WTC11 (cell line): ENCODE results near the gene FHOD1. TPM values are rescaled to one million over a fixed set of nuclear protein-coding genes. Genes with fewer than 3 reads are reported as not detected.
A peak's percentile ranks its signal among the peaks of the same experiment; 100 is the strongest.

Experiments
- ATAC-seq: fragments of 200-7000 bp; cut with Tn5 transposase; 2 replicates; pipeline ENCODE4 v1.10.0; 2021; ENCODE audit warnings: mild to moderate bottlenecking, moderate library complexity
- CTCF ChIA-PET: fragments of 300-600 bp; sonication (Branson Sonifier 250); formaldehyde crosslinking; loops from one replicate; lab custom pipeline; 2021; ENCODE audit warnings: antibody characterized with exemption; lab: Charles Lee
- POLR2A ChIA-PET: fragments of 350-600 bp; sonication (Branson Sonifier 250); formaldehyde crosslinking; loops from one replicate; lab custom pipeline; 2021; ENCODE audit warnings: antibody characterized with exemption; lab: Charles Lee
- DNase-seq: peaks from one replicate; pipeline ENCODE4 v3.0.0; 2021; ENCODE audit warnings: low spot score
- H3K27ac Mint-ChIP-seq: 2 replicates; pipeline ENCODE4 v1.8.0; 2021; ENCODE audit warnings: mixed read lengths
- H3K27me3 Mint-ChIP-seq: 2 replicates; pipeline ENCODE4 v1.8.0; 2021; ENCODE audit warnings: low read depth, mild to moderate bottlenecking, moderate library complexity, mixed read lengths
- H3K36me3 Mint-ChIP-seq: 2 replicates; pipeline ENCODE4 v1.8.0; 2021; ENCODE audit warnings: mixed read lengths
- H3K4me1 Mint-ChIP-seq: 2 replicates; pipeline ENCODE4 v1.8.0; 2022; ENCODE audit warnings: mixed read lengths
- H3K4me3 Mint-ChIP-seq: 2 replicates; pipeline ENCODE4 v1.8.0; 2021; ENCODE audit warnings: mild to moderate bottlenecking, moderate library complexity, mixed read lengths
- H3K9me3 Mint-ChIP-seq: 2 replicates; pipeline ENCODE4 v1.8.0; 2021; ENCODE audit warnings: mixed read lengths
- E2F4 ChIP-seq: sonication (generic); formaldehyde crosslinking; IDR thresholded peaks from 2 replicates; pipeline ENCODE4 v1.8.1; 2022; ENCODE audit warnings: low read depth, mild to moderate bottlenecking, moderate library complexity, missing genetic modification reagents, borderline replicate concordance
- E2F5 ChIP-seq: sonication (generic); formaldehyde crosslinking; IDR thresholded peaks from 2 replicates; pipeline ENCODE4 v1.8.1; 2022; ENCODE audit warnings: mild to moderate bottlenecking, moderate library complexity, missing genetic modification reagents
- FOXK1 ChIP-seq: sonication (generic); formaldehyde crosslinking; IDR thresholded peaks from 2 replicates; pipeline ENCODE4 v1.8.0; 2022; ENCODE audit warnings: mild to moderate bottlenecking, moderate library complexity, missing genetic modification reagents
- MAX ChIP-seq: sonication (generic); formaldehyde crosslinking; IDR thresholded peaks from 2 replicates; pipeline ENCODE4 v1.8.0; 2022; ENCODE audit warnings: mild to moderate bottlenecking, missing genetic modification reagents
- MXD4 ChIP-seq: fragments of 250-450 bp; sonication (Bioruptor Pico); IDR thresholded peaks from 2 replicates; pipeline ENCODE4 v1.8.0; 2021; ENCODE audit warnings: mild to moderate bottlenecking, moderate library complexity, borderline replicate concordance
- NR3C1 ChIP-seq: sonication (generic); formaldehyde crosslinking; conservative IDR thresholded peaks from 2 replicates; pipeline ENCODE4 v1.8.1; 2023; ENCODE audit warnings: low read depth, mild to moderate bottlenecking, missing genetic modification reagents
- OVOL2 ChIP-seq: fragments of 250-450 bp; sonication (Bioruptor Pico); IDR thresholded peaks from 2 replicates; pipeline ENCODE4 v1.9.0; 2021; ENCODE audit warnings: mild to moderate bottlenecking, borderline replicate concordance
- RELA ChIP-seq: sonication (generic); formaldehyde crosslinking; IDR thresholded peaks from 2 replicates; pipeline ENCODE4 v1.8.1; 2022; ENCODE audit warnings: missing genetic modification reagents, mild to moderate bottlenecking, borderline replicate concordance
- SP1 ChIP-seq: sonication (generic); formaldehyde crosslinking; conservative IDR thresholded peaks from 2 replicates; pipeline ENCODE4 v1.8.1; 2022; ENCODE audit warnings: missing genetic modification reagents
- STAT6 ChIP-seq: sonication (generic); formaldehyde crosslinking; conservative IDR thresholded peaks from 2 replicates; pipeline ENCODE4 v1.8.1; 2023; ENCODE audit warnings: mild to moderate bottlenecking, low read depth, missing genetic modification reagents, moderate library complexity
- TEAD1 ChIP-seq: sonication (generic); formaldehyde crosslinking; IDR thresholded peaks from 2 replicates; pipeline ENCODE4 v1.8.0; 2022; ENCODE audit warnings: mild to moderate bottlenecking, missing genetic modification reagents
- TEAD4 ChIP-seq: sonication (generic); formaldehyde crosslinking; IDR thresholded peaks from 2 replicates; pipeline ENCODE4 v1.8.0; 2022; ENCODE audit warnings: mild to moderate bottlenecking, missing genetic modification reagents
- ZBTB43 ChIP-seq: sonication (generic); formaldehyde crosslinking; IDR thresholded peaks from 2 replicates; pipeline ENCODE4 v1.8.1; 2023; ENCODE audit warnings: mild to moderate bottlenecking, missing genetic modification reagents
- ZNF138 ChIP-seq: sonication (generic); formaldehyde crosslinking; conservative IDR thresholded peaks from 2 replicates; pipeline ENCODE4 v1.8.1; 2022; ENCODE audit warnings: mild to moderate bottlenecking, moderate library complexity, missing genetic modification reagents
- ZNF281 ChIP-seq: sonication (generic); formaldehyde crosslinking; IDR thresholded peaks from 2 replicates; pipeline ENCODE4 v1.8.0; 2023; ENCODE audit warnings: mild to moderate bottlenecking, missing genetic modification reagents
- total RNA-seq: library from RNA; stranded (reverse); gene quantifications from 3 replicates; pipeline ENCODE4 v1.2.3, GENCODE V29; 2021

Gene FHOD1
- total RNA-seq, 1 experiment from 2014 or later, result 81.3 TPM

- Mint-ChIP-seq H3K9me3 (no peaks in the 10 kb centered on the region), H3K36me3 (no peaks in the 10 kb centered on the region; the same call in 1 of the 2 replicates), H3K27me3 (peaks cover 23% of the 10 kb centered on the region)
- ATAC-seq (no peak), DNase-seq (no peak)
- TF ChIP-seq TEAD4 (no peak), SP1 (no peak), OVOL2 (no peak), ZNF281 (CRISPR knock-in tag) (no peak), MAX (CRISPR knock-in tag) (0 out of 2 replicates have a peak, but pooled peaks have one; percentile 28), FOXK1 (CRISPR knock-in tag) (no peak), RELA (no peak)
- TF ChIP-seq, all 79 proteins: peak for 1
- H3K4me3 Mint-ChIP-seq, result peak overlapping the region; percentile 69
- H3K27ac Mint-ChIP-seq, result no peak overlapping the region
- CTCF ChIA-PET, result interaction anchor here (0.7 to 2.3 kb wide), 18 partner anchors 9 to 265 kb away, joined by 3 to 20 read pairs (median 4); partner anchors contain the start of genes FHOD1, KCTD19, LRRC36 and TMEM208
- H3K4me1 Mint-ChIP-seq, result peaks cover 2% of the 10 kb centered on the region; the same call in 1 of the 2 replicates
- POLR2A ChIA-PET, result interaction anchor here (1.2 kb wide), 1 partner anchor 31 kb away, joined by 3 read pairs; the partner anchor contains the start of gene FHOD1
These were observed 30.9 kb upstream of the FHOD1 start for GRCh38 chr16:67277999-67278772.

GRCh38 chr16:67277294-67277998, 30.2 kb upstream of the FHOD1 start:
- H3K4me3 Mint-ChIP-seq, result no peak overlapping the region
- POLR2A ChIA-PET, result no interaction called here

More at GRCh38 chr16:67277294-67277998, 30.2 kb upstream of the FHOD1 start:
- H3K36me3 Mint-ChIP-seq, result no peaks in the 10 kb centered on the region; the same call in 1 of the 2 replicates
- DNase-seq (no peak), ATAC-seq (no peak)
- no peak overlapping the region for H3K27ac Mint-ChIP-seq
- TF ChIP-seq TEAD1 (CRISPR knock-in tag) (no peak), NR3C1 (CRISPR knock-in tag) (no peak), MXD4 (CRISPR knock-in tag) (no peak), E2F4 (CRISPR knock-in tag) (no peak), ZNF138 (CRISPR knock-in tag) (no peak), STAT6 (no peak), ZBTB43 (CRISPR knock-in tag) (no peak), E2F5 (CRISPR knock-in tag) (no peak)
- H3K4me1 Mint-ChIP-seq, result peaks cover 2% of the 10 kb centered on the region; the same call in 1 of the 2 replicates
- CTCF ChIA-PET, result interaction anchor here (0.6 to 2.3 kb wide), 9 partner anchors 8 to 254 kb away, joined by 3 to 20 read pairs (median 4); no protein-coding TSS in a partner anchor
- H3K9me3 Mint-ChIP-seq, result no peaks in the 10 kb centered on the region
- H3K27me3 Mint-ChIP-seq, result peaks cover 23% of the 10 kb centered on the region
